Tongue (tissue), 2 donors: Measurements from ENCODE around the gene GOPC. TPM values are rescaled to one million over a fixed set of nuclear protein-coding genes. Genes with fewer than 3 reads are reported as not detected.
A peak's percentile ranks its signal among the peaks of the same experiment; 100 is the strongest.
"Not testable (repeated sequence)": the region's sequence is repeated elsewhere in the genome, so short reads cannot be mapped to it uniquely, and the experiment has no call there.

ENCODE experiments used
- DNase-seq: peaks from one replicate; pipeline ENCODE4 v3.0.0-alpha.2; 2015
- total RNA-seq: library from RNA; depleted of rRNA; stranded (reverse); fragments of >200 nt; gene quantifications from one replicate; pipeline ENCODE4 v1.2.3, GENCODE V29; 2014

Gene GOPC
- total RNA-seq, result 59.7 TPM

GRCh38 chr6:117602151-117602898 is at the start of gene GOPC:
Gene GOPC (minus strand): TSS chr6:117602511. CDS start chr6:117602288, 223 bp downstream.
- peak; percentile 99 for DNase-seq

GRCh38 chr6:117651984-117652383 is 49.7 kb upstream of the GOPC start:
- DNase-seq, result not testable (repeated sequence)

- no peak for DNase-seq
Measured at GRCh38 chr6:117642976-117643375, 40.7 kb upstream of the GOPC start.

GRCh38 chr6:117637770-117638169 is 35.5 kb upstream of the GOPC start:
- no peak for DNase-seq

GRCh38 chr6:117629119-117629660 is 26.9 kb upstream of the GOPC start:
- DNase-seq, result no peak

- DNase-seq, result no peak
Measured at GRCh38 chr6:117627533-117627932, 25.2 kb upstream of the GOPC start.

- DNase-seq, result no peak
Measured at GRCh38 chr6:117624869-117625481, 22.7 kb upstream of the GOPC start.

GRCh38 chr6:117619178-117619577 is 16.9 kb upstream of the GOPC start:
- DNase-seq, result no peak

- no peak for DNase-seq
Measured at GRCh38 chr6:117617210-117618035, 15.1 kb upstream of the GOPC start.

- DNase-seq, result no peak
Measured at GRCh38 chr6:117616391-117617209, 14.3 kb upstream of the GOPC start.

- DNase-seq, result no peak
Measured at GRCh38 chr6:117615750-117616390, 13.6 kb upstream of the GOPC start.

- DNase-seq, result no peak
Measured at GRCh38 chr6:117613920-117614560, 11.7 kb upstream of the GOPC start.

- DNase-seq, result no peak
Measured at GRCh38 chr6:117607511-117607910, 5.2 kb upstream of the GOPC start.

- peak; percentile 76 for DNase-seq
Measured at GRCh38 chr6:117605169-117605826, 3.0 kb upstream of the GOPC start.

GRCh38 chr6:117603821-117604220 is 1.5 kb upstream of the GOPC start:
- DNase-seq, result no peak

GRCh38 chr6:117602899-117603588 is 733 bp upstream of the GOPC start:
- DNase-seq, result no peak

- DNase-seq, result no peak
Measured at GRCh38 chr6:117601811-117602150, 530 bp downstream of the GOPC start.

- DNase-seq, result no peak
Measured at GRCh38 chr6:117600008-117600743, 2.1 kb downstream of the GOPC start.

GRCh38 chr6:117597755-117598154 is 4.6 kb downstream of the GOPC start:
- DNase-seq, result no peak
